C1 segment of cervical spinal cord (tissue), 14 donors: ENCODE results near the gene NLRP10.
"Not testable (repeated sequence)": the region's sequence is repeated elsewhere in the genome, so short reads cannot be mapped to it uniquely, and the experiment has no call there.

Experiments used
- DNase-seq, 14 donors: peaks; one replicate each; lab custom pipeline; 2025; lab: John Stamatoyannopoulos, UW

The NLRP10 gene

GRCh38 chr11:7965386-7965785, at the start of gene NLRP10:
NLRP10 (minus strand) TSS chr11:7965447; CDS start chr11:7963495, 1,952 bp downstream.
- DNase-seq, result no peak

GRCh38 chr11:8013833-8014232, 48.6 kb upstream of the NLRP10 start:
- no peak for DNase-seq

GRCh38 chr11:8011981-8012444, 46.8 kb upstream of the NLRP10 start:
- peak in 7 of 14 donors; percentile 4 to 61 (median 34) for DNase-seq

- no peak for DNase-seq
These were observed 46.1 kb upstream of the NLRP10 start for GRCh38 chr11:8011371-8011770.

GRCh38 chr11:8009856-8010255, 44.6 kb upstream of the NLRP10 start:
- DNase-seq, result no peak

- no peak for DNase-seq
These were observed 43.0 kb upstream of the NLRP10 start for GRCh38 chr11:8008212-8008611.

- DNase-seq, result peak in 9 of 14 donors; percentile 7 to 33 (median 20)
These were observed 41.2 kb upstream of the NLRP10 start for GRCh38 chr11:8006349-8006977.

- no peak for DNase-seq
These were observed 40.3 kb upstream of the NLRP10 start for GRCh38 chr11:8005556-8005955.

- DNase-seq, result no peak
These were observed 38.8 kb upstream of the NLRP10 start for GRCh38 chr11:8004008-8004407.

GRCh38 chr11:8003187-8003586, 37.9 kb upstream of the NLRP10 start:
- DNase-seq, result no peak

GRCh38 chr11:8002676-8003075, 37.4 kb upstream of the NLRP10 start:
- no peak for DNase-seq

GRCh38 chr11:8000390-8000789, 35.1 kb upstream of the NLRP10 start:
- no peak for DNase-seq

GRCh38 chr11:7999795-8000194, 34.5 kb upstream of the NLRP10 start:
- DNase-seq, result no peak

GRCh38 chr11:7994581-7995278, 29.5 kb upstream of the NLRP10 start:
- DNase-seq, result no peak

- DNase-seq, result not testable (repeated sequence)
These were observed 22.3 kb upstream of the NLRP10 start for GRCh38 chr11:7987560-7987883.

GRCh38 chr11:7986768-7987559, 21.7 kb upstream of the NLRP10 start, which contains the start of gene EIF3F:
EIF3F (plus strand) TSS chr11:7987337; CDS start chr11:7987353, 16 bp downstream.
- DNase-seq, result peak; percentile 39 to 98 (median 92)

- no peak for DNase-seq
These were observed 18.8 kb upstream of the NLRP10 start for GRCh38 chr11:7983832-7984590.

GRCh38 chr11:7982582-7983119, 17.4 kb upstream of the NLRP10 start:
- DNase-seq, result no peak

- DNase-seq, result no peak
These were observed 16.4 kb upstream of the NLRP10 start for GRCh38 chr11:7981619-7982157.

- no peak for DNase-seq
These were observed 12.1 kb upstream of the NLRP10 start for GRCh38 chr11:7977232-7977917.
